ENCODE data around the gene MAD1L1.

MAD1L1 gene

GRCh38 chr7:1999278-1999984, 233.3 kb downstream of the MAD1L1 start:
- ATAC-seq: no peak
- TF ChIP-seq, protein P1, sequence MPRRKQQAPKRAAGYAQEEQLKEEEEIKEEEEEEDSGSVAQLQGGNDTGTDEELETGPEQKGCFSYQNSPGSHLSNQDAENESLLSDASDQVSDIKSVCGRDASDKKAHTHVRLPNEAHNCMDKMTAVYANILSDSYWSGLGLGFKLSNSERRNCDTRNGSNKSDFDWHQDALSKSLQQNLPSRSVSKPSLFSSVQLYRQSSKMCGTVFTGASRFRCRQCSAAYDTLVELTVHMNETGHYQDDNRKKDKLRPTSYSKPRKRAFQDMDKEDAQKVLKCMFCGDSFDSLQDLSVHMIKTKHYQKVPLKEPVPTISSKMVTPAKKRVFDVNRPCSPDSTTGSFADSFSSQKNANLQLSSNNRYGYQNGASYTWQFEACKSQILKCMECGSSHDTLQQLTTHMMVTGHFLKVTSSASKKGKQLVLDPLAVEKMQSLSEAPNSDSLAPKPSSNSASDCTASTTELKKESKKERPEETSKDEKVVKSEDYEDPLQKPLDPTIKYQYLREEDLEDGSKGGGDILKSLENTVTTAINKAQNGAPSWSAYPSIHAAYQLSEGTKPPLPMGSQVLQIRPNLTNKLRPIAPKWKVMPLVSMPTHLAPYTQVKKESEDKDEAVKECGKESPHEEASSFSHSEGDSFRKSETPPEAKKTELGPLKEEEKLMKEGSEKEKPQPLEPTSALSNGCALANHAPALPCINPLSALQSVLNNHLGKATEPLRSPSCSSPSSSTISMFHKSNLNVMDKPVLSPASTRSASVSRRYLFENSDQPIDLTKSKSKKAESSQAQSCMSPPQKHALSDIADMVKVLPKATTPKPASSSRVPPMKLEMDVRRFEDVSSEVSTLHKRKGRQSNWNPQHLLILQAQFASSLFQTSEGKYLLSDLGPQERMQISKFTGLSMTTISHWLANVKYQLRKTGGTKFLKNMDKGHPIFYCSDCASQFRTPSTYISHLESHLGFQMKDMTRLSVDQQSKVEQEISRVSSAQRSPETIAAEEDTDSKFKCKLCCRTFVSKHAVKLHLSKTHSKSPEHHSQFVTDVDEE (CRISPR knock-in tag; IDR thresholded peaks at IDR 0.05): no peak
- TF ChIP-seq, protein P2, sequence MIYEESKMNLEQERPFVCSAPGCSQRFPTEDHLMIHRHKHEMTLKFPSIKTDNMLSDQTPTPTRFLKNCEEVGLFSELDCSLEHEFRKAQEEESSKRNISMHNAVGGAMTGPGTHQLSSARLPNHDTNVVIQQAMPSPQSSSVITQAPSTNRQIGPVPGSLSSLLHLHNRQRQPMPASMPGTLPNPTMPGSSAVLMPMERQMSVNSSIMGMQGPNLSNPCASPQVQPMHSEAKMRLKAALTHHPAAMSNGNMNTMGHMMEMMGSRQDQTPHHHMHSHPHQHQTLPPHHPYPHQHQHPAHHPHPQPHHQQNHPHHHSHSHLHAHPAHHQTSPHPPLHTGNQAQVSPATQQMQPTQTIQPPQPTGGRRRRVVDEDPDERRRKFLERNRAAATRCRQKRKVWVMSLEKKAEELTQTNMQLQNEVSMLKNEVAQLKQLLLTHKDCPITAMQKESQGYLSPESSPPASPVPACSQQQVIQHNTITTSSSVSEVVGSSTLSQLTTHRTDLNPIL (CRISPR knock-in tag; IDR thresholded peaks at IDR 0.05; ENCODE audit: low read depth): no peak
- TF ChIP-seq GLIS3 (CRISPR knock-in tag; IDR thresholded peaks at IDR 0.05) (no peak), SNAI2 (CRISPR knock-in tag; IDR thresholded peaks at IDR 0.05) (no peak), ZFP30 (CRISPR knock-in tag; IDR thresholded peaks at IDR 0.05) (no peak), ZNF565 (CRISPR knock-in tag; conservative IDR thresholded peaks at IDR 0.05; ENCODE audit: low read depth) (no peak), PPARA (CRISPR knock-in tag; IDR thresholded peaks at IDR 0.05; ENCODE audit: borderline replicate concordance) (no peak), TCF4 (CRISPR knock-in tag; IDR thresholded peaks at IDR 0.05; ENCODE audit: borderline replicate concordance) (no peak), ESRRG (CRISPR knock-in tag; IDR thresholded peaks at IDR 0.05) (no peak), BACH2 (CRISPR knock-in tag; IDR thresholded peaks at IDR 0.05; ENCODE audit: borderline replicate concordance) (no peak), ARNTL (CRISPR knock-in tag; IDR thresholded peaks at IDR 0.05; ENCODE audit: borderline replicate concordance, low read depth) (no peak), OSR1 (CRISPR knock-in tag; IDR thresholded peaks at IDR 0.05) (no peak), ZFP3 (CRISPR knock-in tag; IDR thresholded peaks at IDR 0.05) (no peak), ISL1 (CRISPR knock-in tag; IDR thresholded peaks at IDR 0.05) (no peak), CSDC2 (CRISPR knock-in tag; IDR thresholded peaks at IDR 0.05) (no peak), TOX (CRISPR knock-in tag; IDR thresholded peaks at IDR 0.05; ENCODE audit: borderline replicate concordance) (no peak), ZC3H10 (CRISPR knock-in tag; IDR thresholded peaks at IDR 0.05) (no peak)
- TF ChIP-seq, protein P3, sequence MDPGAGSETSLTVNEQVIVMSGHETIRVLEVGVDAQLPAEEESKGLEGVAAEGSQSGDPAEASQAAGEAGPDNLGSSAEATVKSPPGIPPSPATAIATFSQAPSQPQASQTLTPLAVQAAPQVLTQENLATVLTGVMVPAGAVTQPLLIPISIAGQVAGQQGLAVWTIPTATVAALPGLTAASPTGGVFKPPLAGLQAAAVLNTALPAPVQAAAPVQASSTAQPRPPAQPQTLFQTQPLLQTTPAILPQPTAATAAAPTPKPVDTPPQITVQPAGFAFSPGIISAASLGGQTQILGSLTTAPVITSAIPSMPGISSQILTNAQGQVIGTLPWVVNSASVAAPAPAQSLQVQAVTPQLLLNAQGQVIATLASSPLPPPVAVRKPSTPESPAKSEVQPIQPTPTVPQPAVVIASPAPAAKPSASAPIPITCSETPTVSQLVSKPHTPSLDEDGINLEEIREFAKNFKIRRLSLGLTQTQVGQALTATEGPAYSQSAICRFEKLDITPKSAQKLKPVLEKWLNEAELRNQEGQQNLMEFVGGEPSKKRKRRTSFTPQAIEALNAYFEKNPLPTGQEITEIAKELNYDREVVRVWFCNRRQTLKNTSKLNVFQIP (CRISPR knock-in tag; IDR thresholded peaks at IDR 0.05; ENCODE audit: borderline replicate concordance, low read depth): no peak
- TF ChIP-seq, protein P4, sequence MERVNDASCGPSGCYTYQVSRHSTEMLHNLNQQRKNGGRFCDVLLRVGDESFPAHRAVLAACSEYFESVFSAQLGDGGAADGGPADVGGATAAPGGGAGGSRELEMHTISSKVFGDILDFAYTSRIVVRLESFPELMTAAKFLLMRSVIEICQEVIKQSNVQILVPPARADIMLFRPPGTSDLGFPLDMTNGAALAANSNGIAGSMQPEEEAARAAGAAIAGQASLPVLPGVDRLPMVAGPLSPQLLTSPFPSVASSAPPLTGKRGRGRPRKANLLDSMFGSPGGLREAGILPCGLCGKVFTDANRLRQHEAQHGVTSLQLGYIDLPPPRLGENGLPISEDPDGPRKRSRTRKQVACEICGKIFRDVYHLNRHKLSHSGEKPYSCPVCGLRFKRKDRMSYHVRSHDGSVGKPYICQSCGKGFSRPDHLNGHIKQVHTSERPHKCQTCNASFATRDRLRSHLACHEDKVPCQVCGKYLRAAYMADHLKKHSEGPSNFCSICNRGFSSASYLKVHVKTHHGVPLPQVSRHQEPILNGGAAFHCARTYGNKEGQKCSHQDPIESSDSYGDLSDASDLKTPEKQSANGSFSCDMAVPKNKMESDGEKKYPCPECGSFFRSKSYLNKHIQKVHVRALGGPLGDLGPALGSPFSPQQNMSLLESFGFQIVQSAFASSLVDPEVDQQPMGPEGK (CRISPR knock-in tag; IDR thresholded peaks at IDR 0.05; ENCODE audit: borderline replicate concordance): no peak

GRCh38 chr7:1998146-1998545, 234.6 kb downstream of the MAD1L1 start:
- TF ChIP-seq BACH2 (CRISPR knock-in tag; IDR thresholded peaks at IDR 0.05; ENCODE audit: borderline replicate concordance): no peak
- TF ChIP-seq, protein P2 (CRISPR knock-in tag; IDR thresholded peaks at IDR 0.05; ENCODE audit: low read depth): no peak
- no peak for TF ChIP-seq ISL1 (CRISPR knock-in tag; IDR thresholded peaks at IDR 0.05)
- TF ChIP-seq ZNF565 (CRISPR knock-in tag; conservative IDR thresholded peaks at IDR 0.05; ENCODE audit: low read depth): no peak
- TF ChIP-seq ARNTL (CRISPR knock-in tag; IDR thresholded peaks at IDR 0.05; ENCODE audit: borderline replicate concordance, low read depth): no peak
- TF ChIP-seq, protein P1 (CRISPR knock-in tag; IDR thresholded peaks at IDR 0.05): no peak
- TF ChIP-seq ZFP3 (CRISPR knock-in tag; IDR thresholded peaks at IDR 0.05): no peak
- TF ChIP-seq RARB (CRISPR knock-in tag; IDR thresholded peaks at IDR 0.05): no peak
- no peak for TF ChIP-seq SNAI2 (CRISPR knock-in tag; IDR thresholded peaks at IDR 0.05)
- no peak for TF ChIP-seq ZC3H10 (CRISPR knock-in tag; IDR thresholded peaks at IDR 0.05)
- TF ChIP-seq ESRRG (CRISPR knock-in tag; IDR thresholded peaks at IDR 0.05): no peak
- TF ChIP-seq, protein P3 (CRISPR knock-in tag; IDR thresholded peaks at IDR 0.05; ENCODE audit: borderline replicate concordance, low read depth): no peak
- TF ChIP-seq ZFP30 (CRISPR knock-in tag; IDR thresholded peaks at IDR 0.05): no peak
- TF ChIP-seq PPARA (CRISPR knock-in tag; IDR thresholded peaks at IDR 0.05; ENCODE audit: borderline replicate concordance): no peak
- ATAC-seq: no peak

Measured in SK-N-SH treated with all-trans-retinoic acid at 6 μM for 48 hours (cell line).